GM18519 (cell line): ENCODE results near the gene RBM26.

ENCODE experiments used
- ATAC-seq: cut with Tn5 transposase; IDR thresholded peaks from one replicate; pipeline ENCODE4 v1.9.1; 2021; ENCODE audit warnings: mild to moderate bottlenecking, moderate library complexity; ENCODE audit not compliant: unreplicated experiment, low FRiP score

The RBM26 gene, protein sequence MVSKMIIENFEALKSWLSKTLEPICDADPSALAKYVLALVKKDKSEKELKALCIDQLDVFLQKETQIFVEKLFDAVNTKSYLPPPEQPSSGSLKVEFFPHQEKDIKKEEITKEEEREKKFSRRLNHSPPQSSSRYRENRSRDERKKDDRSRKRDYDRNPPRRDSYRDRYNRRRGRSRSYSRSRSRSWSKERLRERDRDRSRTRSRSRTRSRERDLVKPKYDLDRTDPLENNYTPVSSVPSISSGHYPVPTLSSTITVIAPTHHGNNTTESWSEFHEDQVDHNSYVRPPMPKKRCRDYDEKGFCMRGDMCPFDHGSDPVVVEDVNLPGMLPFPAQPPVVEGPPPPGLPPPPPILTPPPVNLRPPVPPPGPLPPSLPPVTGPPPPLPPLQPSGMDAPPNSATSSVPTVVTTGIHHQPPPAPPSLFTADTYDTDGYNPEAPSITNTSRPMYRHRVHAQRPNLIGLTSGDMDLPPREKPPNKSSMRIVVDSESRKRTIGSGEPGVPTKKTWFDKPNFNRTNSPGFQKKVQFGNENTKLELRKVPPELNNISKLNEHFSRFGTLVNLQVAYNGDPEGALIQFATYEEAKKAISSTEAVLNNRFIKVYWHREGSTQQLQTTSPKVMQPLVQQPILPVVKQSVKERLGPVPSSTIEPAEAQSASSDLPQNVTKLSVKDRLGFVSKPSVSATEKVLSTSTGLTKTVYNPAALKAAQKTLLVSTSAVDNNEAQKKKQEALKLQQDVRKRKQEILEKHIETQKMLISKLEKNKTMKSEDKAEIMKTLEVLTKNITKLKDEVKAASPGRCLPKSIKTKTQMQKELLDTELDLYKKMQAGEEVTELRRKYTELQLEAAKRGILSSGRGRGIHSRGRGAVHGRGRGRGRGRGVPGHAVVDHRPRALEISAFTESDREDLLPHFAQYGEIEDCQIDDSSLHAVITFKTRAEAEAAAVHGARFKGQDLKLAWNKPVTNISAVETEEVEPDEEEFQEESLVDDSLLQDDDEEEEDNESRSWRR

DNA sequence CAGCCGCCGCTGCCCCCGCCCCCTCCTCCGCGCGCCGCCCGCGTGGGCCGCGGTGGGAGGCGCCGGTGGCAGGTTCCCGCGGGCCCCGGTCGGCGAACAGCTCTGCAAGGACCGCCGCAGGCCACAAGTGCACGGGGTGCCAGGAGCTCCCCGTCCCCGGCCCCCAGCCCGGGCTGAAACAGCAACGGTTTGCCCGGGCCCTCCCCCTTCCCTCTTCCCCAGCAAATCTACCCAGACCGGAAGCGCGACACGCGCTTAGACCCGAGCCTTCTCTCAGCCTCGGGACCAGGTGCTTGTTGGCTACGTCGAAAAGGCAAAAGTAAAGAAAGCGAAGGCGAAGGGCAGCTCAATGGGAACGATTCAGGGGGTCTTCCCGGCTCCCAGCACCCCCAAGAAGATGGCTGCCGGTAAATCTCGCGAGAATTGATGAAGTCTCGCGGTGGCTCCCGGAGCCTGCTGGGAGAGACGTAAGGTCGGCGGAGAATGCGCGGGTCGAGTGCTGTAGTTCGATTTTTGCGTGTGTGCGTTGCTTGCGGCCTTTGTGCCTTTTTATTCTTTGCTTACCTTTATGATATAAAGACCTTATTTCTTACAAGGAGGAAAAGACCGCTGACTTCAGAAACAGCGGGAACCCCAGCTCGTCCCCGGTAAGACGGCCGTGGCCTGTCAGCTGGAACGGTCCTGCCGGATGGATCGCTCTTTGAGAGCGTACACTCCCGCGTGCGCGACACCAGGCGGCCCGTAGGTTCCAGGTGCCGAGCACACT lies at the start of gene RBM26:
Gene RBM26, minus strand, starts transcription at position 425 of the 766 bp plus-strand sequence. CDS start 481 bp downstream, outside the sequence.
- ATAC-seq, result peak; percentile 48

- ATAC-seq, result no peak
Observed at GRCh38 chr13:79455331-79455730, 49.3 kb upstream of the RBM26 start.

DNA sequence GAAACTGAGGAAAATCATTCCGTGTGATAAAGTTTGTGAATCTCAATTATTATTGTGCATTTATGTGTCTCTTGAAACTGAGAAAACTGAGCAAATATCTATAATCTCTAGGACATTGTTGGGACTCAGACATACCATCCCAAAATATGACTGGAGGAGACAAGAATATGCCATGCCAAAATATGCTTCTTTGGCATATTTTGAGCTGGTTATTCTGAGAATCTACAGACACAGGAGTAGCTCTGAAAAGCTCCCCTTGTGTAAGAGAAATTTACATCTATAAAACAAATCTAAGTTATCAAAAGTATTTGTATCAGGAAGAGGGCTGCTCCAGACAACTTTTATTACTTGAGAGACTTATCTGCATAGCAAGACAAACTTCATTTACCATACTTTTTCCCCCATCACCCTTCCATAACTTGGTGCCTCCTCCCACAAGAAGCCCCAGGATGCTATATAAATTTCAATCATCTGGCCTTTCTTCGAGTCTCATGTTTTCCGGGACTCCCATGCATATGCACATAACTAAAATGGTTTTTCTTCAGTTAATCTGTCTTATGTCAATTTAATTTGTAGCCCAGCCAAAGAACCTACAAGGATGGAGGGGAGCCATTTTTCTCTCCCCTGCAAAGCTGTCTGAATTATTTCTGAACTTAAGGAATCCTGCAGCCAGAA lies 46.3 kb upstream of the RBM26 start:
- no peak for ATAC-seq

DNA sequence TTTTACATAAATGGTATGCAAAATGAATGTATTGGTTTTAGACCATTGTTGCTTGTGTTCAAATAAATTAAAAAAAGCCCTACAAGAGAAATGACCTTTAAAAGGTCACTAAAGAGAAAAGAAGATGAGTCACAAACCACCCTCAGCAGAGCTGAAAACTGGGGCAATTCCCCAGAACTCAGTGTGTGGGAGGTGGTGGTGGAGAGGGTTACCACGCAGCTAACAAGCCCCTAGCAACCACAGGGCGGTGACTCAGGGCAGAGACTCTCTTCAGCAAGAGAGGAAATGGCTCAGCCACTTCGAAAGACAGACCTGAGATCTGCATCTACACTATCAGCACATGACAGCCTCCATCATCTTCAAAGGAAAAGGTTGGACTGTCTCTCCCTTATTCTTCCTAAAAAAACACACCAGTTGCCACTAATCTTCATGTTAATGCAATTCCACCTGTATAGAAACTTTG lies 45.5 kb upstream of the RBM26 start:
- ATAC-seq, result peak; percentile 97

DNA sequence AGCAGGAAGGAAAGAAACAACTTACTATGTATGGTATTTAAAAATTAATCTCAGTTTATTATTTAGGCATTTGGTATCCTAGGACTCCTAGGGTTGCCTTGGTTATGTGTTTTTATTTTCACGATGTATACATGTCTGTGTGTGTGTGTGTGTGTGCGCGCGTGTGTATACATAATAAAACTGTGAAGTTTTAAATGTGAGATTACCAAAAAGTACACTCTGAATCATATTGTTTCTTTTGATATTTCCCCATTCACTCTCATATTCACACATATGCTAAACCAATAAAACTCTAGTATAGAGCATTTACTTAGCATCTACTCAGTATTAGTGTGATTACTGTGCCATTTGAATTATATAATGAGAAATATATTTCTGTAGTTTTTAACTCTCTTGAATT lies 44.1 kb upstream of the RBM26 start:
- ATAC-seq, result no peak

DNA sequence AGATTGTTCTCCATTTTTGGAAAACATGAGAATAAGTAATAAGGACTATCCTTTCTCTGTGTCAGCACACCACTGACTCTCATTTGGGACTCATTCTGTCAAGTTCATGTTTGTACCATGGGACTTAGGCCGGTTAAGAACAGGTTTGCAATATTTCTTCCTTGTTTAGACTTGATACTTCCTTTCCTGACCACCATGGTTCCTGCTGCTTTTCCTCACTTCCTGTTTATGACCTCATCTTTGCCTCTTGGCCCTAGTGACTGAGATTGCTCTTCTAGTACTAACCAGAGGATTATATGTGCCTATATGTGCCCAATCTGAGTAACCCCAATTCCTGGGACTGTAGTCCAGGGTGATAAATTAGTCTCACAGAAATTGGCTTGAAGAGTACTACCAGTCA lies 42.4 kb upstream of the RBM26 start:
- peak; percentile 25 for ATAC-seq

DNA sequence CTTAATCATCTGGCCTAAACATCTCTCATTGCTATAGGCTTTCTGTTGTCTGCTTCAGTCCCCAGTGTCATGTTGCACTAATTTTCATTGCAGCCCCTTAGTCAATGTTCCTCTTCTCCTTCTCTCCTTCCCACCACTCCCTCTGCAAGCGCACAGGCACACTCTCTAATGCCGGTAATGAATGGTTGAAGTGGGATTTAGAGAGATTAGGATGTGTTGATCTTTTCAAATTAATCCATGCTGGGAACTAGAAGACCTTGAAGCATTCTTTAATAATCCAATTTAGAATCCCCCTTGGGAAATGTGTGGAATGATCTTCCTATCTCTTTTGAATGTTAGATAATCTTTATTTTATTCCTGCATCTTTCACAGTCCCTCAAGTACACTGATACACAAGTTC lies 41.7 kb upstream of the RBM26 start:
- no peak for ATAC-seq

DNA sequence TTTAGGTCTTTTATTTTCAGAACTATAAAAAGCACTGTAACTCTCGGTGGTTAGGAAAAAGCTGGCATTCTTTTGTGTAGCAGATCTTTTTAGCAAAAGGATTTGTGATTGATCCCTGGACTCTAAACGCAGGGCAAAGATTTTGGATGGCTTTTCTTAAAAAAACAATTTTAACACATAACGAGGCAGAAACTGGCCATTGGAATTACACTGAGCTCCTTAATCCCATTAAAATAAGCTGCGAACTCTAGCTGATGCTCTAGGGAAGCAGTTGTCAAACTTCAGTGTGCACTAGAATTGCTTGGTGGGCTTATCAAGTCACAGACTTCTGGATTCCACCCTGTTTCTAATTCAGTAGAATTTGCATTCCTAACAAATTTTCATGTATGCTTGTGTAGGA lies 41.1 kb upstream of the RBM26 start:
- no peak for ATAC-seq

DNA sequence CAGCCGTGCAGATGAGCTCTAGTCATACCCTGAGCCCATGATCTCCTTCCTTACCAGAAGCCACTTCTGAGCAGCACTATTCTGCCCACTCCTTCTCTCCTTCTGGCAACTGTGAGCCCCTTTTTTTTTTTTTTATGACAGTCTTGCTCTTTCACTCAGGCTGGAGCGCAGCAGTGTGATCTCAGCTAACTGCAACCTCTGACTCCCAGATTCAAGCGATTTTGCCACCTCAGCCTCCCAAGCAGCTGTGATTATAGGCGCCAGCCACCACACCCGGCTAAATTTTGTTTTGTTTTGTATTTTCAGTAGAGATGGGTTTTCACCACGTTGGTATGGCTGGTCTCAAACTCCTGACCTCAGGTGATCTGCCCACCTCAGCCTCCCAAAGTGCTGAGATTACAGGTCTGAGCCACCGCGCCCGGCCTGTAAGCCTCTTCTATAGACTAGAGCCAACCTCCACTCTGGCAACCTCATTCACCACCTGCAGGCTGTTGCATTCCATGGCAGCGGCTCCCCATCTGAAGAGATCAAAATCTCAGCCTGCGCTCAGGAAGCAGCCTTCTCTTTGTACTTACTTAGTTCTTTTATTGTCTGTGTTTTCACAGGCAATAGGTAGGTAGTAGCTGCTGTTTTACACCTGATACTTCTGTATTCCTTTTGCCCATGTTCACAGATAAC lies 40.1 kb upstream of the RBM26 start:
- ATAC-seq, result no peak

GRCh38 chr13:79442706-79443105 lies 36.7 kb upstream of the RBM26 start:
- no peak for ATAC-seq

DNA sequence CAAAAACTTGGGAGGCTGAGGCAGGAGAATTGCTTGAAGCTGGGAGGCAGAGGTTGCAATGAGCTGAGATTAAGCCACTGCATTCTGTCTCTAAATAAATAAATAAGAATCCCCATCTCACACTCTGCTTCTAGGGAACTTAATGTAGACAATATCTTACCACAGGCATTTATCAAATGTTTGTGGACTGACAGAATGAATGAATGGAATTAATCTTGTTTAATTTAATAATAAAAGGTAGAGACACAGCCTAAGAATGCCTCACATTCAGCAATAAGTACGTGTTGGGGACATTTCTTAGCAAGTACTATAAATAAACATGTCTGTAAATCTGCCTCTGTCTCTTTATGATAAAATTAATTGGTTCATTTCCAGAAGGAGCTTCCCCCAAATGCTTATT lies 36.2 kb upstream of the RBM26 start:
- ATAC-seq, result no peak

GRCh38 chr13:79440958-79441528 lies 35.0 kb upstream of the RBM26 start:
- ATAC-seq, result no peak

GRCh38 chr13:79439275-79439674 lies 33.2 kb upstream of the RBM26 start:
- no peak for ATAC-seq

- no peak for ATAC-seq
Observed at GRCh38 chr13:79435561-79435990, 29.5 kb upstream of the RBM26 start.

DNA sequence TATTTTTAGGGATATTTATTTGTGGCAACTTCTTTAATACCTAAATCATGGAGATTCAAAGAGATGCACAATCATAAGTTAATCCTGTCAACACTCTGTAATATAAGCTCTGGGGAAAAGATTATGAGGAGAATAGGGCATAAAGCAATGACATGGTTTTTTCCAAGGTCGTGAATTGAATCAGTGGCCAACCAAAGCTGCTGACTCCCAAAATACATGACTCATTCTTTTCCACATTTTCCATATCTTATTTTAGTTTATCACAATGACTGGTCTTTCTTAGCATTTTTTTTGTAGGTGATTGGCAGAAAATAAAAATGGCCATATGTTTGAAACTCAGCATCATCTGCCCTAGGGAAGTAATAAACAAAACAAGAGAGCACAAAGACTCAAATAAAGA lies 28.5 kb upstream of the RBM26 start:
- no peak for ATAC-seq

DNA sequence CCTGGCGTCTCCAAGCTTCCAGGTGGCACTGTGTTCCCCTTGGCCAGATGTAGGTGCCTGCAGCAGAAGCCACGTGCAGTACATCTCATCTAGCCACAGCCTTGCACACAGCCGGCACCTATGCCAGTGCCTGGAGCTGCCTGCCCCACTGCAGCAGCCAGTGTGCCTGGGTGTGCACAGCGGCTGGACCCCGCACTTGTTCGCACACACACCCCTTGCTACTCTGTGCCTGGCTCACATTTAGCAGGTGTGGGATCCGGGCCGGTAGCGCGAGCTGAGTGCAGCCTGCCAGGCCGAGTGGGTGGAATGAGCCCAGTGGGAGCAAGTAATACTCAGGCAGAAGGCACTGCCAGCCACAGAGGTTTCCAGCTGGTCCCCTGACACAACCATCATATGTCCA lies 26.9 kb upstream of the RBM26 start:
- ATAC-seq, result no peak

- ATAC-seq, result no peak
Observed at GRCh38 chr13:79432086-79432485, 26.0 kb upstream of the RBM26 start.

GRCh38 chr13:79429309-79429708 lies 23.3 kb upstream of the RBM26 start:
- peak; percentile 44 for ATAC-seq

DNA sequence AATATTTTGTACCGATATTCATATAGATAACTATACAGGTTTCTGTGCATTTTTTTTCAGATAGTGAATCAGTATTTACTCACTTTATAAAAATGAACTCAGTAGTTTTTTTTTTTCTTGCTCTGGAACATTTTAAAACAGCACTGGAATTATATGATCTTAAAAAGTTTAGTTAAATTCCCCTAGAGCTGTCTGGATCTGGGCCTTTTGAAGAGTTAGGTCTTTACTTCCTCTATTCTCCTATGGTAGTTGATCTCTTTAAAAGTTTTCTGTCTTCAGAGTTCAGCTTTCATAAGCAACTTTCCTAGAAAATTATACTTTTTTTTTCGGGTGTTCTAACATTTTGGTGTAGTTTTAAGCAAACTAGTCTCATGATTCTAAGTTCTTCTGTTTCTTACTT lies 21.8 kb upstream of the RBM26 start:
- no peak for ATAC-seq
